Measurements from ENCODE around the gene PSMC6.

The PSMC6 gene

DNA sequence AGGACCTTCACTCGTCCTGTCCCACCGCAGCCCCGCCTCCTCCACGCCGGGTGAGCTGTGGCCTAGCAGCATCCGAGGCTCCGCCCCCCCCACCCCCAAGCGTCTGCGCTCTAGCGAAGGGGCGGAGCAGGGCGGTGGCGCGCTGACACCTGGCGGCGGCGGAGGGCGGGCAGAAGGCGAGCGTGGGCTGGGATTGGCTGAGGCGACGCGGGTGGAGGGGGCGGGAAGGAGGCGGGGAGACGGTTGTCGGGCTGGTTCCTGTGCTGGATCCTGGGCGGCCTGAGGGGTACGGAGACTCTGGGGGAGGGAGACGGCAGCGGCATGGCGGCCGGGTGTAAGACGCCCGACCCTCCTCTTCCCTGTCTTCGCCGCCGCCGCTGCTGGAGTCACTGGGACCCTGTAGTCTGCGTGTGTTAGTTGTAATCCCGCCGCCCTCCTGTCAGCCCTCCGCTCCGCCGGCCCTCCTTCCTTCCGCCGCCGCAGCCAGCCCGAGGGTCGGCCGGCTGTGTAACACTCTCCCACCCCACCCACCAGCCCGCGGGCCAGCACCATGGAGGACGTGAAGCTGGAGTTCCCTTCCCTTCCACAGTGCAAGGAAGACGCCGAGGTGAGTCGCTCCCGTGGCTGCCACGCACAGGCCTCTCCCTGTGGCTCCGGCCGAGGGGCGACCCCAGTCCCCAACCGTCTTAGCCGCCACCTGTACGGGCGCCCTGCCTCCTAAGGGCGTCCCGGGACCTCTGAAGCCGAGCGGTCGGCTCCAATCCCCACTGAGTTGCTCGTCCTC is 23.1 kb downstream of the PSMC6 start, which contains the start of gene STYX:
TSS of gene STYX (plus strand) at position 242 of the 784 bp plus-strand sequence. CDS start at position 551, 309 bp downstream.
- TF ChIP-seq, protein P1, sequence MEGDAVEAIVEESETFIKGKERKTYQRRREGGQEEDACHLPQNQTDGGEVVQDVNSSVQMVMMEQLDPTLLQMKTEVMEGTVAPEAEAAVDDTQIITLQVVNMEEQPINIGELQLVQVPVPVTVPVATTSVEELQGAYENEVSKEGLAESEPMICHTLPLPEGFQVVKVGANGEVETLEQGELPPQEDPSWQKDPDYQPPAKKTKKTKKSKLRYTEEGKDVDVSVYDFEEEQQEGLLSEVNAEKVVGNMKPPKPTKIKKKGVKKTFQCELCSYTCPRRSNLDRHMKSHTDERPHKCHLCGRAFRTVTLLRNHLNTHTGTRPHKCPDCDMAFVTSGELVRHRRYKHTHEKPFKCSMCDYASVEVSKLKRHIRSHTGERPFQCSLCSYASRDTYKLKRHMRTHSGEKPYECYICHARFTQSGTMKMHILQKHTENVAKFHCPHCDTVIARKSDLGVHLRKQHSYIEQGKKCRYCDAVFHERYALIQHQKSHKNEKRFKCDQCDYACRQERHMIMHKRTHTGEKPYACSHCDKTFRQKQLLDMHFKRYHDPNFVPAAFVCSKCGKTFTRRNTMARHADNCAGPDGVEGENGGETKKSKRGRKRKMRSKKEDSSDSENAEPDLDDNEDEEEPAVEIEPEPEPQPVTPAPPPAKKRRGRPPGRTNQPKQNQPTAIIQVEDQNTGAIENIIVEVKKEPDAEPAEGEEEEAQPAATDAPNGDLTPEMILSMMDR (IDR thresholded peaks at IDR 0.05; ENCODE audit: control insufficient read depth, extremely low read depth, insufficient read depth) = no peak
- DNase-seq (ENCODE audit: low read depth) = peak; percentile 95
- peak within 1 kb of the TSS; percentile 93 for H3K4me3 ChIP-seq (ENCODE audit: low read depth, low read length)

- DNase-seq (ENCODE audit: low read depth) = no peak
- TF ChIP-seq, protein P1 (IDR thresholded peaks at IDR 0.05; ENCODE audit: control insufficient read depth, extremely low read depth, insufficient read depth) = no peak
- H3K4me3 ChIP-seq (ENCODE audit: low read depth, low read length) = peak overlapping the region; percentile 93
These were observed 23.7 kb downstream of the PSMC6 start for GRCh38 chr14:52730709-52731111.

GRCh38 chr14:52733824-52734223 is 26.8 kb downstream of the PSMC6 start:
- TF ChIP-seq, protein P1 (IDR thresholded peaks at IDR 0.05; ENCODE audit: control insufficient read depth, extremely low read depth, insufficient read depth) = no peak
- no peak for DNase-seq (ENCODE audit: low read depth)
- H3K4me3 ChIP-seq (ENCODE audit: low read depth, low read length) = no peak overlapping the region

- TF ChIP-seq, protein P1 (IDR thresholded peaks at IDR 0.05; ENCODE audit: control insufficient read depth, extremely low read depth, insufficient read depth) = no peak
- no peak overlapping the region for H3K4me3 ChIP-seq (ENCODE audit: low read depth, low read length)
- DNase-seq (ENCODE audit: low read depth) = peak; percentile 49
These were observed 29.0 kb downstream of the PSMC6 start for GRCh38 chr14:52735921-52736489.

DNA sequence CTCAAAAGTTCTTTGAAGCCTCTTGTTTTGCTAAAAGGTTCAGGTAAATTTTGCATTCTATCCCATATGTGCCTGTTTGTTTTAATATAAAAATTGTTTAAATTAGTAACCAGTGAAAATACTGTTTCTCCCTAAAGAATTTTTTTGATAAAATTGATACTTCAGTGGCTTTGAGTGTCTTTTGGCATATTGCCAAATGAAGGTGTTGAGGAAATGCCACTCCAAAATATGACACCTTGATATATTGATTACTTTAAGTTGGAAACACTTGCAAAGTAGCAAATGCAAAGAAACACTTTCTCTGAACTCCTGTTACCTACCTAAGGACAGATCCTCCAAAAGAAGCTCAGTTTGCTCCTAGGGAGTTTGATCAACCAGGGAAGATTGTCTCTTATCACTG is 31.4 kb downstream of the PSMC6 start:
- H3K4me3 ChIP-seq (ENCODE audit: low read depth, low read length) = no peak overlapping the region
- DNase-seq (ENCODE audit: low read depth) = no peak
- TF ChIP-seq, protein P1 (IDR thresholded peaks at IDR 0.05; ENCODE audit: control insufficient read depth, extremely low read depth, insufficient read depth) = no peak

DNA sequence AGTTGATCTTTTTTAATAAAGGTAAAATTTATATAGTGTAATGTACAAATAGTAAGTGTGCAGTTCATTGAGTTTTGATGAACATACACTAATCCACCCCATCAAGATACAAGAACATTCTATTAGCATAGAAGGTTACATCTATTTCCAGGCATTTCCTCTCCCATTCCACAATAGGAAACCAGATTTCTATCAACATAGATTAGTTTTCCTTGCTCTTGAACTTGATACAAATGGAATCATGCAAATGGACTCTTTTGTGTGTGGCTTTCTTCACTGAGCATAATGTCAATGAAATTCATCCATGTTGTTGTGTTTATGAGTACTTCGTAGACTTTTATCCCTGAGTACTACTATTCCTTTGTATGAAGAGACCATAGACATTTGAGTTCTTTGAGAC is 33.8 kb downstream of the PSMC6 start:
- no peak for DNase-seq (ENCODE audit: low read depth)
- no peak overlapping the region for H3K4me3 ChIP-seq (ENCODE audit: low read depth, low read length)
- TF ChIP-seq, protein P1 (IDR thresholded peaks at IDR 0.05; ENCODE audit: control insufficient read depth, extremely low read depth, insufficient read depth) = no peak
